HepG2 (cell line): Measurements from ENCODE around the gene PALM. TPM values are rescaled to one million over a fixed set of nuclear protein-coding genes. Genes with fewer than 3 reads are reported as not detected.

ENCODE experiments used
- CBX1 ChIP-seq: IDR thresholded peaks from one replicate; pipeline ENCODE4 v1.6.1; 2016; ENCODE audit warnings: antibody characterized with exemption, low read depth
- EED ChIP-seq: sonication (generic); formaldehyde crosslinking; IDR thresholded peaks from 2 replicates; pipeline ENCODE4 v1.5.0; 2020; ENCODE audit warnings: mild to moderate bottlenecking, missing genetic modification reagents
- FIP1L1 ChIP-seq: fragments of 200-400 bp; formaldehyde crosslinking; IDR thresholded peaks from 2 replicates; pipeline ENCODE4 v1.6.1; 2018; ENCODE audit warnings: low read depth, mild to moderate bottlenecking, low read length, moderate library complexity, borderline replicate concordance; ENCODE audit not compliant: insufficient read depth
- FOXA1 ChIP-seq, 2 experiments: fragments of 450-650 bp in 1 of 2; sonication (generic) in 1 of 2; formaldehyde crosslinking in 1 of 2; IDR thresholded peaks; 2 replicates each; pipeline versions ENCODE4 v1.4.0 to v1.6.1; 2016 to 2020; ENCODE audit warnings: missing genetic modification reagents in 1 of 2
- HNRNPUL1 ChIP-seq: fragments of 200-400 bp; formaldehyde crosslinking; IDR thresholded peaks from 2 replicates; pipeline ENCODE4 v1.6.1; 2017; ENCODE audit warnings: low read depth, mild to moderate bottlenecking, low read length, moderate library complexity
- MYC ChIP-seq: sonication (generic); formaldehyde crosslinking; IDR thresholded peaks from 2 replicates; pipeline ENCODE4 v1.9.0; 2021; ENCODE audit warnings: missing genetic modification reagents, borderline replicate concordance
- POLR2AphosphoS2 ChIP-seq: IDR thresholded peaks from 2 replicates; pipeline ENCODE4 v1.6.1; 2011; ENCODE audit warnings: low read depth, low read length, improper control_type of control experiment
- RARG ChIP-seq: sonication (generic); formaldehyde crosslinking; IDR thresholded peaks from 2 replicates; pipeline ENCODE4 v1.4.0; 2020; ENCODE audit warnings: low read depth, mild to moderate bottlenecking, missing genetic modification reagents
- SP5 ChIP-seq: IDR thresholded peaks from 2 replicates; pipeline ENCODE4 v1.6.1; 2016; ENCODE audit warnings: low read depth, borderline replicate concordance
- ZNF577 ChIP-seq: sonication (generic); formaldehyde crosslinking; IDR thresholded peaks from 2 replicates; pipeline ENCODE4 v1.4.0; 2020; ENCODE audit warnings: mild to moderate bottlenecking, low read depth, missing genetic modification reagents, borderline replicate concordance
- ZNF75D ChIP-seq: sonication (generic); formaldehyde crosslinking; IDR thresholded peaks from 2 replicates; pipeline ENCODE4 v1.8.1; 2023; ENCODE audit warnings: missing genetic modification reagents, mild to moderate bottlenecking, borderline replicate concordance
- polyA plus RNA-seq, 8 experiments: library from polyadenylated mRNA; depleted of rRNA in 3 of 8; stranded (reverse) in 7 of 8; unstranded in 1 of 8; fragments of >200 nt; fragmentation: Illumina TruSeq in 4 of 8; extraction: Trizol in 4 of 8; gene quantifications; 2 replicates each; pipeline versions ENCODE4 v1.2.1 to v1.2.3, GENCODE V29; 2011 to 2016; ENCODE audit warnings: low read depth in 4 of 8, missing spikeins in 1 of 8, mixed read lengths in 1 of 8; ENCODE audit not compliant: insufficient read depth in 1 of 8
- total RNA-seq, 5 experiments: library from RNA; depleted of rRNA; stranded (reverse); fragments of >200 nt; fragmentation: Illumina TruSeq; extraction: Trizol; gene quantifications; 2 replicates each; pipeline ENCODE4 v1.2.3, GENCODE V29; 2016; ENCODE audit warnings: low read depth in 1 of 5
- TF ChIP-seq, protein P1 (sequence below): sonication (generic); formaldehyde crosslinking; IDR thresholded peaks from one replicate; pipeline ENCODE4 v1.5.1; 2020; ENCODE audit warnings: mild to moderate bottlenecking, missing genetic modification reagents; ENCODE audit errors: not compliant biosample characterization
- TF ChIP-seq, protein P2 (sequence below): IDR thresholded peaks from 2 replicates; pipeline ENCODE4 v1.6.1; 2012; ENCODE audit warnings: low read length, improper control_type of control experiment

The PALM gene
- total and polyA plus RNA-seq, 2 of the 13 experiments (the other 11 are each of a cell fraction or from before 2014, with no cell fraction given), result 4.0 to 9.7 TPM

DNA sequence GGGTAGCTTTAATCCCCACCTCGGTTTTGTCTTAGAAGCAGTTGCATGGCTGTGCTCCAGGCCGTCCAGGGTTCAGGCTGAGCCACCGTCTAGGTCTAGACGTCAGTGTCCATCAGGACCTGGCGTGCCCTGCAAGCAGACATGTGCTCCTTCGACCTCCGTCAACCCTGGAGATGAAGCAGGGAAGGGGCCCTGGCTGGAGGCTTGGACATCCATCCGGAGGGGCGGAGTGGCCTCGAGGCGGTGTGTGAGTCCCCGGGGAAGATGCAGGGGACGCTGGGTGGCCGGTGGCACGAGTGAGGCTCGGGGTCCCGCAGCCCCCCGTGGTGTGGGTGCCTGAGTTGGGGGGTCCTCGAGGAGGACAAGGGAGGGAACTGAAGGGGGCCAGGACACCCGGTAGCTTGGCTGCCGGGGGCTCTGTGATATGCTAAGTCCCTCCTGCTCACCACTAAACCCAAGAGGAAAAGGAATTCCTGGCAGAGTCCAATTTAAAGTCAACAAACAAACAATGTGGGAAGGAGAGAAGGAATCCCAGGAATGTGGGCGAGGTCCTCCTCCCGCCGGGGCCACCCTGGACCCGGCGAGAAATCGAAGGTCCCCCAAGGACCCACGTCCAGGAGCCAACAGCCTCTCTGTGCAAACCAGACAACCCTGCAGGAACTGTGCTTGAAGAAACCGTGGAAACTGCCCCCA, 73.6 kb downstream of the PALM start (continued):
- TF ChIP-seq EED (CRISPR knock-in tag) (0 out of 2 replicates have a peak, but pooled peaks have one; percentile 31), SP5 (CRISPR knock-in tag) (no peak), RARG (CRISPR knock-in tag) (no peak), ZNF75D (no peak), FOXA1 (IDR thresholded peaks at IDR 0.05) (no peak), FOXA1 (CRISPR knock-in tag; IDR thresholded peaks at IDR 0.05) (peak; percentile 76), MYC (CRISPR knock-in tag) (peak; percentile 81), FIP1L1 (no peak), ZNF577 (CRISPR knock-in tag) (no peak), CBX1 (no peak), HNRNPUL1 (no peak), POLR2AphosphoS2 (no peak)
- TF ChIP-seq, protein P1, sequence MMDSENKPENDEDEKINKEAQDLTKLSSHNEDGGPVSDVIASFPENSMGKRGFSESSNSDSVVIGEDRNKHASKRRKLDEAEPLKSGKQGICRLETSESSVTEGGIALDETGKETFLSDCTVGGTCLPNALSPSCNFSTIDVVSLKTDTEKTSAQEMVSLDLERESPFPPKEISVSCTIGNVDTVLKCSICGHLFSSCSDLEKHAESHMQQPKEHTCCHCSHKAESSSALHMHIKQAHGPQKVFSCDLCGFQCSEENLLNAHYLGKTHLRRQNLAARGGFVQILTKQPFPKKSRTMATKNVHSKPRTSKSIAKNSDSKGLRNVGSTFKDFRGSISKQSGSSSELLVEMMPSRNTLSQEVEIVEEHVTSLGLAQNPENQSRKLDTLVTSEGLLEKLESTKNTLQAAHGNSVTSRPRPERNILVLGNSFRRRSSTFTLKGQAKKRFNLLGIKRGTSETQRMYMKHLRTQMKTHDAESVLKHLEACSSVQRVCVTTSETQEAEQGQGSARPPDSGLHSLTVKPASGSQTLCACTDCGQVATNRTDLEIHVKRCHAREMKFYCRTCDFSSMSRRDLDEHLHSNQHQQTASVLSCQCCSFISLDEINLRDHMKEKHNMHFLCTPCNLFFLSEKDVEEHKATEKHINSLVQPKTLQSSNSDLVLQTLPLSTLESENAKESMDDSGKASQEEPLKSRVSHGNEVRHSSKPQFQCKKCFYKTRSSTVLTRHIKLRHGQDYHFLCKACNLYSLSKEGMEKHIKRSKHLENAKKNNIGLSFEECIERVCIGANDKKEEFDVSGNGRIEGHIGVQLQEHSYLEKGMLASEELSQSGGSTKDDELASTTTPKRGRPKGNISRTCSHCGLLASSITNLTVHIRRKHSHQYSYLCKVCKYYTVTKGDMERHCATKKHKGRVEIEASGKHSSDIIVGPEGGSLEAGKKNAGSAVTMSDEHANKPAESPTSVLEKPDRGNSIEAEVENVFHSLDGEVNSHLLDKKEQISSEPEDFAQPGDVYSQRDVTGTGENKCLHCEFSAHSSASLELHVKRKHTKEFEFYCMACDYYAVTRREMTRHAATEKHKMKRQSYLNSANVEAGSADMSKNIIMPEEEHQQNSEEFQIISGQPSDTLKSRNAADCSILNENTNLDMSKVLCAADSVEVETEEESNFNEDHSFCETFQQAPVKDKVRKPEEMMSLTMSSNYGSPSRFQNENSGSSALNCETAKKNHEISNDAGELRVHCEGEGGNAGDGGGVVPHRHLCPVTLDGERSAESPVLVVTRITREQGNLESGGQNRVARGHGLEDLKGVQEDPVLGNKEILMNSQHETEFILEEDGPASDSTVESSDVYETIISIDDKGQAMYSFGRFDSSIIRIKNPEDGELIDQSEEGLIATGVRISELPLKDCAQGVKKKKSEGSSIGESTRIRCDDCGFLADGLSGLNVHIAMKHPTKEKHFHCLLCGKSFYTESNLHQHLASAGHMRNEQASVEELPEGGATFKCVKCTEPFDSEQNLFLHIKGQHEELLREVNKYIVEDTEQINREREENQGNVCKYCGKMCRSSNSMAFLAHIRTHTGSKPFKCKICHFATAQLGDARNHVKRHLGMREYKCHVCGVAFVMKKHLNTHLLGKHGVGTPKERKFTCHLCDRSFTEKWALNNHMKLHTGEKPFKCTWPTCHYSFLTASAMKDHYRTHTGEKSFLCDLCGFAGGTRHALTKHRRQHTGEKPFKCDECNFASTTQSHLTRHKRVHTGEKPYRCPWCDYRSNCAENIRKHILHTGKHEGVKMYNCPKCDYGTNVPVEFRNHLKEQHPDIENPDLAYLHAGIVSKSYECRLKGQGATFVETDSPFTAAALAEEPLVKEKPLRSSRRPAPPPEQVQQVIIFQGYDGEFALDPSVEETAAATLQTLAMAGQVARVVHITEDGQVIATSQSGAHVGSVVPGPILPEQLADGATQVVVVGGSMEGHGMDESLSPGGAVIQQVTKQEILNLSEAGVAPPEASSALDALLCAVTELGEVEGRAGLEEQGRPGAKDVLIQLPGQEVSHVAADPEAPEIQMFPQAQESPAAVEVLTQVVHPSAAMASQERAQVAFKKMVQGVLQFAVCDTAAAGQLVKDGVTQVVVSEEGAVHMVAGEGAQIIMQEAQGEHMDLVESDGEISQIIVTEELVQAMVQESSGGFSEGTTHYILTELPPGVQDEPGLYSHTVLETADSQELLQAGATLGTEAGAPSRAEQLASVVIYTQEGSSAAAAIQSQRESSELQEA (CRISPR knock-in tag), result no peak
- TF ChIP-seq, protein P2, sequence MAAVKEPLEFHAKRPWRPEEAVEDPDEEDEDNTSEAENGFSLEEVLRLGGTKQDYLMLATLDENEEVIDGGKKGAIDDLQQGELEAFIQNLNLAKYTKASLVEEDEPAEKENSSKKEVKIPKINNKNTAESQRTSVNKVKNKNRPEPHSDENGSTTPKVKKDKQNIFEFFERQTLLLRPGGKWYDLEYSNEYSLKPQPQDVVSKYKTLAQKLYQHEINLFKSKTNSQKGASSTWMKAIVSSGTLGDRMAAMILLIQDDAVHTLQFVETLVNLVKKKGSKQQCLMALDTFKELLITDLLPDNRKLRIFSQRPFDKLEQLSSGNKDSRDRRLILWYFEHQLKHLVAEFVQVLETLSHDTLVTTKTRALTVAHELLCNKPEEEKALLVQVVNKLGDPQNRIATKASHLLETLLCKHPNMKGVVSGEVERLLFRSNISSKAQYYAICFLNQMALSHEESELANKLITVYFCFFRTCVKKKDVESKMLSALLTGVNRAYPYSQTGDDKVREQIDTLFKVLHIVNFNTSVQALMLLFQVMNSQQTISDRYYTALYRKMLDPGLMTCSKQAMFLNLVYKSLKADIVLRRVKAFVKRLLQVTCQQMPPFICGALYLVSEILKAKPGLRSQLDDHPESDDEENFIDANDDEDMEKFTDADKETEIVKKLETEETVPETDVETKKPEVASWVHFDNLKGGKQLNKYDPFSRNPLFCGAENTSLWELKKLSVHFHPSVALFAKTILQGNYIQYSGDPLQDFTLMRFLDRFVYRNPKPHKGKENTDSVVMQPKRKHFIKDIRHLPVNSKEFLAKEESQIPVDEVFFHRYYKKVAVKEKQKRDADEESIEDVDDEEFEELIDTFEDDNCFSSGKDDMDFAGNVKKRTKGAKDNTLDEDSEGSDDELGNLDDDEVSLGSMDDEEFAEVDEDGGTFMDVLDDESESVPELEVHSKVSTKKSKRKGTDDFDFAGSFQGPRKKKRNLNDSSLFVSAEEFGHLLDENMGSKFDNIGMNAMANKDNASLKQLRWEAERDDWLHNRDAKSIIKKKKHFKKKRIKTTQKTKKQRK, result no peak
